GM12865 (cell line): Measurements from ENCODE around the gene YOD1.
A peak's percentile ranks its signal among the peaks of the same experiment; 100 is the strongest.

ENCODE experiments used
- DNase-seq: peaks from one replicate; pipeline ENCODE4 v3.0.0; 2010; ENCODE audit warnings: low read depth
- H3K4me3 ChIP-seq: 2 replicates; pipeline ENCODE4 v1.5.1; 2011; ENCODE audit warnings: mild to moderate bottlenecking, low read depth, low read length, control low read depth
- TF ChIP-seq, protein P1 (sequence below): IDR thresholded peaks from 2 replicates; pipeline ENCODE4 v1.5.1; 2011; ENCODE audit warnings: low read length, control low read depth, low read depth, inconsistent platforms; ENCODE audit not compliant: insufficient read depth; ENCODE audit errors: missing control alignments

YOD1 gene

DNA sequence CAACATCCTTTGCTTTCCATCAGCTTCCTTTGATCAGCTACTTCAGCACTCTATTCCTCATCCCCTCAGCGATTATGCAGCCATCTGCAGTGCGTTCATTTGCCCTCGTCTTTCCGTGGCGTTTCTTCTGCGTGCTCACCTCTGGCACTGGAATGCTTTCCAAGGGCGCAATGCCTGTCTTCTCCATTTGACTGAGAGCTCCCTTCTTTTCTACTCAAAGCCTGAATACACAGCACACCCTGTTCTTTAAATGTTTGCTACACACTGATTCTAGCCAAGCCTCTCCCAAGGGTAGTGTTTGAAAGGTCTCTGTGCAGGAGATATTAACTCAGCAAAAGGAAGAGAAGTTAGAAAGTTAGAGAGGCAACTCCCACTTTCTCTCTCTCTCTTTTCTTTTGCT lies 41.1 kb downstream of the YOD1 start:
- TF ChIP-seq, protein P1, sequence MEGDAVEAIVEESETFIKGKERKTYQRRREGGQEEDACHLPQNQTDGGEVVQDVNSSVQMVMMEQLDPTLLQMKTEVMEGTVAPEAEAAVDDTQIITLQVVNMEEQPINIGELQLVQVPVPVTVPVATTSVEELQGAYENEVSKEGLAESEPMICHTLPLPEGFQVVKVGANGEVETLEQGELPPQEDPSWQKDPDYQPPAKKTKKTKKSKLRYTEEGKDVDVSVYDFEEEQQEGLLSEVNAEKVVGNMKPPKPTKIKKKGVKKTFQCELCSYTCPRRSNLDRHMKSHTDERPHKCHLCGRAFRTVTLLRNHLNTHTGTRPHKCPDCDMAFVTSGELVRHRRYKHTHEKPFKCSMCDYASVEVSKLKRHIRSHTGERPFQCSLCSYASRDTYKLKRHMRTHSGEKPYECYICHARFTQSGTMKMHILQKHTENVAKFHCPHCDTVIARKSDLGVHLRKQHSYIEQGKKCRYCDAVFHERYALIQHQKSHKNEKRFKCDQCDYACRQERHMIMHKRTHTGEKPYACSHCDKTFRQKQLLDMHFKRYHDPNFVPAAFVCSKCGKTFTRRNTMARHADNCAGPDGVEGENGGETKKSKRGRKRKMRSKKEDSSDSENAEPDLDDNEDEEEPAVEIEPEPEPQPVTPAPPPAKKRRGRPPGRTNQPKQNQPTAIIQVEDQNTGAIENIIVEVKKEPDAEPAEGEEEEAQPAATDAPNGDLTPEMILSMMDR: no peak
- no peak overlapping the region for H3K4me3 ChIP-seq
- no peak for DNase-seq

- H3K4me3 ChIP-seq: no peak overlapping the region
- no peak for DNase-seq
- TF ChIP-seq, protein P1: no peak
Observed at GRCh38 chr1:207009182-207009850, 41.7 kb downstream of the YOD1 start.

GRCh38 chr1:207007352-207008033 lies 43.5 kb downstream of the YOD1 start:
- no peak for DNase-seq
- TF ChIP-seq, protein P1: no peak
- H3K4me3 ChIP-seq: no peak overlapping the region

GRCh38 chr1:207006914-207007313 lies 44.1 kb downstream of the YOD1 start:
- DNase-seq: no peak
- no peak overlapping the region for H3K4me3 ChIP-seq
- TF ChIP-seq, protein P1: no peak

- H3K4me3 ChIP-seq: no peak overlapping the region
- TF ChIP-seq, protein P1: no peak
- DNase-seq: no peak
Observed at GRCh38 chr1:207006083-207006482, 44.9 kb downstream of the YOD1 start.

DNA sequence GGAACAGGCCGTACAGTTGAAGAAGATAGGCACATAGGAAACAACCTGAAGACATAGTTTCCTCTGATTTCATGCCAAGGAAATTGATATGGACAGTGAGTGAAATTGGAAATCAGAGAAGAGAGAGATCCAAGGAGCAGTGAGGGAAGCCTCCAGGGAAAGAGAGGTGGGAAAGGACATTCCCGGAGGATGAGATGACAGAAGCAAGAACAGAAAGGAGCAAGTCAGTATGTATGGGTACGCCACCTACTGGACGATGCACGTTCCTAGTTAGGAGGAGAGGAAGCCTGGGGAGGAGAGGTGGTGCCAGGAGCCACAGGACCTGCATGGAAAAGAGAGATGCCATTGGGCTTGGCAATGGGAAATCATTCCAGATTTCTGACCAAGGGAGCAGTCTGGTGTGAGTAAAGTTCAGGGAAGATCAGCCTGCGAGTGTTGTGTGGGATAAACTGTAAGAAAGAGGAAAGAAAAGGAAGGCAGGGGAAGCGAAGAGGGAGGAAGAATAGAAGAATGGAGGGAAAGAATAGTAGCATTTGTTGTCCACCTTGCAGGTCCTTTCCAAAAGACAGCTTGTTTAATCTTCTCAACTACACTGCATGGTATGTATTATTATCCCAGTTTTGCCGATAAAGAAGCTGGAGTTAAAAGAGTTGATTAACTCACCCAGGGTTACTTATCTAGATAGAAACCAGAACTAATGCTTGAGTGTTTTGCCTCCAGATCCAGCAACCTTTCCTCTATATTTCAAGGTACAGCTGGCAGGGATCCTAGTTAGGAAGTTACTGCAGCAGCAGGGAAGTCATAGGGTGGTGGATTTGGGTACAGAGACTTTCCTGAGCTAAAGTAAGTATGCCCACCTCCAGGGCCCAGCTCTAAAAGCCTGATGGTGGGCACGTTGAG lies 45.8 kb downstream of the YOD1 start:
- DNase-seq: peak; percentile 55
- no peak overlapping the region for H3K4me3 ChIP-seq

More for the DNA sequence above, 45.8 kb downstream of the YOD1 start:
- TF ChIP-seq, protein P1: peak; percentile 91
